Adrenal gland (tissue), 5 donors: ENCODE measurements around the gene ZNF311.

Source experiments
- POLR2A ChIP-seq, 2 donors: fragments of 450-650 bp; IDR thresholded peaks; one replicate each; pipeline ENCODE4 v1.6.1; 2017; ENCODE audit warnings: antibody characterized with exemption in 2 of 2, mild to moderate bottlenecking in 2 of 2, moderate library complexity in 1 of 2
- TF ChIP-seq, protein P1 (sequence below), 6 experiments: fragments of 450-650 bp in 4 of 6; fragments of 200-600 bp in 2 of 6; sonication (generic) in 1 of 6; IDR thresholded peaks; 1 replicate in 5 of 6; 2 replicates in 1 of 6; pipeline versions ENCODE4 v1.5.1 to v1.8.0; 2016 to 2021; ENCODE audit warnings: antibody characterized with exemption in 6 of 6, mild to moderate bottlenecking in 2 of 6, moderate library complexity in 1 of 6
- donor health status: DM: no; HTN: no; CAD: no.

DNA sequence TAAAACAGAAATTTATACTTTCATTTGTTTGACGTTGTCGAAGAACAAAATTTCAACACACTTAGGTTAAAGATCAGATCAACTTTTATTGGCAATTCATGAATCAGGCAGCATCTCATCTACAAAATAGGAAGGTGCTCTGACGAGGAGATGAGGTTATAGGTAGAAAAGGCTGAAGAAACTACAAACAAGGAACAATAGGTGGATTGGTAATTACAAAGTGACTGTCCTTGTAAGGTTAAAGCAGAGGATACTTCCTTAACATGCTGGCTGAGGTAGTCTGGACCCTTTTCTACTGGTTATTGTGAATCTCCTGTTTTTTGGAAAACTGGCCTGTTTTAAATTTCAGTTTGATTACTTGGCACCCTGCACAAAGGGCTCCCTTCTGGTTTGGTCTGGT lies 48.8 kb downstream of the ZNF311 start:
- TF ChIP-seq, protein P1, sequence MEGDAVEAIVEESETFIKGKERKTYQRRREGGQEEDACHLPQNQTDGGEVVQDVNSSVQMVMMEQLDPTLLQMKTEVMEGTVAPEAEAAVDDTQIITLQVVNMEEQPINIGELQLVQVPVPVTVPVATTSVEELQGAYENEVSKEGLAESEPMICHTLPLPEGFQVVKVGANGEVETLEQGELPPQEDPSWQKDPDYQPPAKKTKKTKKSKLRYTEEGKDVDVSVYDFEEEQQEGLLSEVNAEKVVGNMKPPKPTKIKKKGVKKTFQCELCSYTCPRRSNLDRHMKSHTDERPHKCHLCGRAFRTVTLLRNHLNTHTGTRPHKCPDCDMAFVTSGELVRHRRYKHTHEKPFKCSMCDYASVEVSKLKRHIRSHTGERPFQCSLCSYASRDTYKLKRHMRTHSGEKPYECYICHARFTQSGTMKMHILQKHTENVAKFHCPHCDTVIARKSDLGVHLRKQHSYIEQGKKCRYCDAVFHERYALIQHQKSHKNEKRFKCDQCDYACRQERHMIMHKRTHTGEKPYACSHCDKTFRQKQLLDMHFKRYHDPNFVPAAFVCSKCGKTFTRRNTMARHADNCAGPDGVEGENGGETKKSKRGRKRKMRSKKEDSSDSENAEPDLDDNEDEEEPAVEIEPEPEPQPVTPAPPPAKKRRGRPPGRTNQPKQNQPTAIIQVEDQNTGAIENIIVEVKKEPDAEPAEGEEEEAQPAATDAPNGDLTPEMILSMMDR (IDR thresholded peaks at IDR 0.05), result no peak
- TF ChIP-seq POLR2A (IDR thresholded peaks at IDR 0.05), result no peak
